ENCODE results near the gene AHCYL2. TPM values are rescaled to one million over a fixed set of nuclear protein-coding genes. Genes with fewer than 3 reads are reported as not detected.
"Not testable (repeated sequence)": the region's sequence is repeated elsewhere in the genome, so short reads cannot be mapped to it uniquely, and the experiment has no call there.

The AHCYL2 gene
- total RNA-seq, 1 donor from 2014 or later: 6.0 TPM

DNA sequence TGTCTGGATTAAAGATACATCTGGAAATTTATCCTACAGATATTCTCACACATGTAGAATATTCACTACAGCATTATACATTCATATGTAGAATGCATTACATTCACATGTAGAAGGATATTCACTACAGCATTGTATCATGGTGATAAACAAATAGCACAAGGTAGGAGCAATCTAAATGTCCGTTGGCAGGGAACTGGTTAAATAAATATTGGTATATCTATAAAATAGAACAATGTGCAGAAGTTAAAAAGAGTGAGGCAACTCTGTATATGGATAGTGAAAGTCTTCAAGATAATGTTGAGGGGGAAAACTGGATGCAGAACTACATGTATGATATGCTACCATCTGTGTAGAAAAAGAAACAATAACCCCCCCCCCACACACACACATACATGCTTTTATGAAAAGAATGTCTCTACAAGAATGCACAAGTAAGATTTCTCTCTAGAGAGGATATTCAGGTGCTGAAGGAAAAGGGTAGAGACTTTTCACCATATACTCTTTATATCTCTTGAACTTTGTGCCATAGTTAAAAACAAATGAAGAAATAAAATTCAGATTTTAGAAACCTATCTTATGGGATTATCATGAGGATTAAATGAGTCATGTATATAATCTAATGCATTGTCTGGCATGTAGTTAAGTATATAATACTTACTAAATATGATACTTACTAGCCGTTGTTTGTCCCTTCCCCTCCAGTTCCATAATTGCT, 123.4 kb downstream of the AHCYL2 start:
- Histone ChIP-seq H3K27ac (replicated peaks) (no peak overlapping the region), H3K4me3 (no peak overlapping the region), H3K27me3 (ENCODE audit: low read depth) (no peaks in the 10 kb centered on the region), H3K9me3 (replicated peaks) (no peaks in the 10 kb centered on the region), H3K4me1 (no peaks in the 10 kb centered on the region), H3K36me3 (no peaks in the 10 kb centered on the region)
- TF ChIP-seq, protein P1, sequence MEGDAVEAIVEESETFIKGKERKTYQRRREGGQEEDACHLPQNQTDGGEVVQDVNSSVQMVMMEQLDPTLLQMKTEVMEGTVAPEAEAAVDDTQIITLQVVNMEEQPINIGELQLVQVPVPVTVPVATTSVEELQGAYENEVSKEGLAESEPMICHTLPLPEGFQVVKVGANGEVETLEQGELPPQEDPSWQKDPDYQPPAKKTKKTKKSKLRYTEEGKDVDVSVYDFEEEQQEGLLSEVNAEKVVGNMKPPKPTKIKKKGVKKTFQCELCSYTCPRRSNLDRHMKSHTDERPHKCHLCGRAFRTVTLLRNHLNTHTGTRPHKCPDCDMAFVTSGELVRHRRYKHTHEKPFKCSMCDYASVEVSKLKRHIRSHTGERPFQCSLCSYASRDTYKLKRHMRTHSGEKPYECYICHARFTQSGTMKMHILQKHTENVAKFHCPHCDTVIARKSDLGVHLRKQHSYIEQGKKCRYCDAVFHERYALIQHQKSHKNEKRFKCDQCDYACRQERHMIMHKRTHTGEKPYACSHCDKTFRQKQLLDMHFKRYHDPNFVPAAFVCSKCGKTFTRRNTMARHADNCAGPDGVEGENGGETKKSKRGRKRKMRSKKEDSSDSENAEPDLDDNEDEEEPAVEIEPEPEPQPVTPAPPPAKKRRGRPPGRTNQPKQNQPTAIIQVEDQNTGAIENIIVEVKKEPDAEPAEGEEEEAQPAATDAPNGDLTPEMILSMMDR (IDR thresholded peaks at IDR 0.05; ENCODE audit: borderline replicate concordance): no peak
- DNase-seq: no peak
- intact Hi-C loops (cut with micrococcal nuclease): no loop called here

DNA sequence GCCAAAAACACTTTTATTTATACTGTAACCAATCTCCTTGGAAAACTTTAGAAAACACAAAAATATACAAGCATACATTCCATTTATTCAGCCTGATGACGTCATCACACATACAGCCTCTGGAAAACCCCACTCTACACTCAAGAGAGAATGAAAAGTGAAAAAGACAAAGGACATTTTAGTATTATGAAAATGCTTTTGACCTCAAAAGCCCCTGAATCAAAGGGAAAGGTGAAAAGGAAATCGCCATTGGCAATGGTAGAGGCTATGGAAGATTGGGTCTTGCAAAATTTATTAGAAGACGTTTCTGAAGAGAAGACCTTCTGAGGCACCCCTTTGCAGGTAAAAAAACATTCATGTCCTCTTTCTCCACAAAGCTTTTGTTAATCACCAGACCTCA, 126.5 kb downstream of the AHCYL2 start:
- TF ChIP-seq, protein P1 (IDR thresholded peaks at IDR 0.05; ENCODE audit: borderline replicate concordance): no peak
- no peaks in the 10 kb centered on the region for H3K4me1 ChIP-seq

DNA sequence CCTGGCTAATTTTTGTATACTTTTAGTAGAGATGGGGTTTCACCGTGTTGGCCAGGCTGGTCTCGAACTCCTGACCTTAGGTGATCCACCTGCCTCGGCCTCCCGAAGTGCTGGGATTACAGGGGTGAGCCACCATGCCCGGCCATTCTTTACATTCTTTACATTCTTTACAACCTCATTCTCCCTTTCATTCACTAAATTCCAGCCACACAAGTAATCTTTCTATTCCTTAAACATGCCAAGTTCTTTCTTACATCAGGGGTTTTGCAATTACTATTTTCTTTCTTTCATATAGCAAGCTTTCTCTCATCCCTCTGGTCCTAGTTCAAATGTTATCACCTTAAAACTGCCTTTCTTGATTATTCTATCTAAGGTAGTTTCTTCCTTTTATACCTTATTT, 128.3 kb downstream of the AHCYL2 start:
- H3K4me1 ChIP-seq; intact Hi-C loops (cut with micrococcal nuclease); H3K27ac ChIP-seq (replicated peaks); H3K4me3 ChIP-seq; H3K9me3 ChIP-seq (replicated peaks); H3K27me3 ChIP-seq (ENCODE audit: low read depth); H3K36me3 ChIP-seq; DNase-seq: not testable (repeated sequence)

More for the DNA sequence above, 126.5 kb downstream of the AHCYL2 start:
- no peak for DNase-seq
- H3K9me3 ChIP-seq (replicated peaks): no peaks in the 10 kb centered on the region
- H3K4me3 ChIP-seq: no peak overlapping the region
- no peaks in the 10 kb centered on the region for H3K27me3 ChIP-seq (ENCODE audit: low read depth)
- H3K27ac ChIP-seq (replicated peaks): no peak overlapping the region
- no peaks in the 10 kb centered on the region for H3K36me3 ChIP-seq
- intact Hi-C loops (cut with micrococcal nuclease): no loop called here

DNA sequence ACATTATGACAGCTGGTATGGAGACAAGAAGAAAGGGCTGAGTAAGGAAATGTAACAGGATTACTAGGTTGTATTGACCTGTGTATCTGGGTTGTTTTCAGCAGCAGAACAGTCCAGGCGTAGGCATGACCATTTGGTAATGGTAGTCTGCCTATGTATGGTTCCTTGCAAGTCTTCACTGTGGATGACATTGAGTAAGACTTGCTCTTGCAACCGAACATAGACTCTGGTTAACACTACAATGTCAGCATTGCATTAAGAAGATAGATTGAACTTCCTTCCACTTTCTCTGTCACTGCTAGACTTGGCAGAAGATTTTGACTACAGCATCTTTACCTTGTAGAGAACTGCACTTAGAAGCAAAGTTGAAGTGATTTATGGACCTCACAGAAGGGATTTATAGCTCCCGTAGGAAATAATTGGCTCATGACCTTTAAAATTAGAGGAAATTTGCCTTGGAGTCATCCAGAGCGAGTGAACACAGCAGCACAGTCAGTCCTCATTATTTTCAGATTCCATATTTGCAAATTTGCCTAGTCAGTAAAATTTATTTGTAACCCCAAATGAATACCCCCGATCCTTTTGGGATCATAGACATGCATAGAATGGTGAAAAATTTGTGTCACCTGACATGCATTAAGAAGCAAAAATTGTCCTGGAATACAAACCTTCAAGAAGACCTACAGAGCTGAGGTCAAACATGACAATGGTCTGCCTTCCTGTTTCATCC, 129.8 kb downstream of the AHCYL2 start:
- no peaks in the 10 kb centered on the region for H3K27me3 ChIP-seq (ENCODE audit: low read depth)
- H3K4me1 ChIP-seq: no peaks in the 10 kb centered on the region
- no peaks in the 10 kb centered on the region for H3K9me3 ChIP-seq (replicated peaks)
- no peak overlapping the region for H3K4me3 ChIP-seq
- no peak overlapping the region for H3K27ac ChIP-seq (replicated peaks)
- DNase-seq: no peak
- TF ChIP-seq, protein P1 (IDR thresholded peaks at IDR 0.05; ENCODE audit: borderline replicate concordance): no peak
- intact Hi-C loops (cut with micrococcal nuclease): no loop called here
- H3K36me3 ChIP-seq: no peaks in the 10 kb centered on the region

DNA sequence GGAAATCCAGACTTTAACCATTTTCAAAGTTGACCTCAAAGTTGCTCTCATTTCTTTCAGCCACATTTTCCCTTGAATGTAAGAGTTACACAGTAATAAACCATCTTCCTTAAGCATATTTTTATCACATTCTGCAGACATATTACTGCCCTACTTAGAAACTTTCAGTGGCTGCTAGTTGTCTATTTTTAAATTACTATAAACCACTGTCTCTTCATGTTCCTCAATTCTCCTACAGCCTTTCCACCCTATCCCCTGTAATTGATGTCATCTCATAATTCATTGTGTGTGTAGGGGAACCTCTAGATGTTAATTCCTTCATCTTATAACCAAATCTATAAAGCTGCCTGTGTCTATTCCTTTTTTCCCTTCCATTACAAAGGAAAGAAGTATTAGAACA, 131.3 kb downstream of the AHCYL2 start:
- no peaks in the 10 kb centered on the region for H3K27me3 ChIP-seq (ENCODE audit: low read depth)
- H3K27ac ChIP-seq (replicated peaks): no peak overlapping the region
- H3K4me3 ChIP-seq: no peak overlapping the region
- intact Hi-C loops (cut with micrococcal nuclease): no loop called here
- TF ChIP-seq, protein P1 (IDR thresholded peaks at IDR 0.05; ENCODE audit: borderline replicate concordance): no peak
- H3K9me3 ChIP-seq (replicated peaks): no peaks in the 10 kb centered on the region
- no peaks in the 10 kb centered on the region for H3K4me1 ChIP-seq
- DNase-seq: no peak
- no peaks in the 10 kb centered on the region for H3K36me3 ChIP-seq

DNA sequence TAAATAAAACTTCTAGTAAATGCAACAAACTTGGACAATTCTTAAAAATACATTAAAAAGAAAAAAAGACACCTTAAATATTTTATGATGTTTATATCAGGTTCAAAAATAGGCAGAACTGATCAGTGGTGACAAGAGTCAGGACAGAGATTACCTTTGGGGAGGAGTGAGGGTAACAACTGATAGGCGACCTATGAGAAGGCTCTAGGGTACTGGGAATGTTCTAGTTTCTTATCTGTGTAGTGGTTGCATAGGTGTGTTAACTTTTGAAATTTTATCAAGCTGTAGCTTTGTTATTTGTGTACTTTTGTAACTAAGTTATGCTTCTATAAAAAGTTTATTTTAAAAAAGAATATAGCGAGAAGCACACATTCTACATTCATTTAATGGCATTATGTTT, 134.3 kb downstream of the AHCYL2 start:
- H3K9me3 ChIP-seq (replicated peaks): no peaks in the 10 kb centered on the region

More for the DNA sequence above, 134.3 kb downstream of the AHCYL2 start:
- intact Hi-C loops (cut with micrococcal nuclease): no loop called here
- TF ChIP-seq, protein P1 (IDR thresholded peaks at IDR 0.05; ENCODE audit: borderline replicate concordance): no peak
- Histone ChIP-seq H3K27me3 (ENCODE audit: low read depth) (no peaks in the 10 kb centered on the region), H3K4me3 (no peak overlapping the region), H3K27ac (replicated peaks) (no peak overlapping the region), H3K4me1 (no peaks in the 10 kb centered on the region), H3K36me3 (no peaks in the 10 kb centered on the region)
- DNase-seq: no peak
